ENCODE measurements around the gene CELF6. TPM values are rescaled to one million over a fixed set of nuclear protein-coding genes. Genes with fewer than 3 reads are reported as not detected.

Gene CELF6
- polyA plus RNA-seq, 1 of the 3 experiments (the other 2 are of a cell fraction) = 0.20 TPM

DNA sequence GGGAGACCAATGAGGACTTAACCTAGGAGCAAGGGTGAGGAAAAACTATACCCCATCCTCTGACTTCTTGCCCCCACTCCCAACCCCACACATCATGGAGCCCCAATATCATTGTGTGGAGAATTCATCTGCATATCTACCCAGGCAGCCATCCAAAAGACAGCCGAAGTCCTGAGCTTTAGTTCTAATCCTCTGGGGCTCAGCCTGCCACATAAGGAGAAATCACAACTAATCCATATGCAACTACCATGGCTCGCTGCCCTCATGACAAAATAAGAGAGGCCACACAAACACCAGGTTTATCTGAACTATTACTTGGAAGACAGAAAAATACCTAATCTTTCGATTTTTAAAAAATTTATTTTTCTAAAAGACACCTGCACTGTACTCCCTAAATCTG lies 38.2 kb upstream of the CELF6 start:
- Histone ChIP-seq H4K20me1 (ENCODE audit: insufficient read depth) (no peaks in the 10 kb centered on the region; the same call in 1 of the 2 replicates), H3K27ac (ENCODE audit: low read depth in 2 of 2, low read length in 1 of 2) (peak overlapping the region in 1 of 2 experiments; percentile 77; a peak in 2 of 4 replicates), H3K79me2 (ENCODE audit: insufficient read depth) (peaks cover 10% of the 10 kb centered on the region), H3K27me3 (ENCODE audit: insufficient read depth) (no peaks in the 10 kb centered on the region), H3K36me3 (replicated peaks in 1 of 2; ENCODE audit: control insufficient read depth in 1 of 2, insufficient read depth in 2 of 2, low read length in 1 of 2) (peaks cover 8 to 33% of the 10 kb centered on the region in 2 experiments), H3K4me2 (no peak overlapping the region), H2AFZ (ENCODE audit: low read depth) (no peak overlapping the region), H3K4me3 (ENCODE audit: low read depth in 2 of 2, low read length in 1 of 2) (no peak overlapping the region), H3K9me2 (no peaks in the 10 kb centered on the region), H3F3A (replicated peaks; ENCODE audit: insufficient read depth) (no peaks in the 10 kb centered on the region), H3K4me1 (ENCODE audit: control insufficient read depth in 1 of 2, insufficient read depth in 2 of 2, low read depth in 1 of 2, low read length in 1 of 2) (peaks cover 0 to 18% of the 10 kb centered on the region in 2 experiments; a peak in 2 of 4 replicates), H3K9ac (no peak overlapping the region), H3K9me3 (no peaks in the 10 kb centered on the region)
- ChIA-PET POLR2A (no interaction called here), CTCF (interaction anchor here (1.4 kb wide), 1 partner anchor 45 kb away, joined by 5 read pairs; no protein-coding TSS in a partner anchor)
- 99% methylated on average over 3 of the region's 3 CpGs for WGBS (ENCODE audit: low lambda C conversion rate)
- TF ChIP-seq POLR2AphosphoS5 (IDR thresholded peaks at IDR 0.05; ENCODE audit: low read depth, low read length) (no peak), TEAD4 (IDR thresholded peaks at IDR 0.05; ENCODE audit: borderline replicate concordance, insufficient read depth) (no peak), CHD2 (IDR thresholded peaks at IDR 0.05; ENCODE audit: low read length, partially characterized antibody) (no peak)
- no peak for DNase-seq

DNA sequence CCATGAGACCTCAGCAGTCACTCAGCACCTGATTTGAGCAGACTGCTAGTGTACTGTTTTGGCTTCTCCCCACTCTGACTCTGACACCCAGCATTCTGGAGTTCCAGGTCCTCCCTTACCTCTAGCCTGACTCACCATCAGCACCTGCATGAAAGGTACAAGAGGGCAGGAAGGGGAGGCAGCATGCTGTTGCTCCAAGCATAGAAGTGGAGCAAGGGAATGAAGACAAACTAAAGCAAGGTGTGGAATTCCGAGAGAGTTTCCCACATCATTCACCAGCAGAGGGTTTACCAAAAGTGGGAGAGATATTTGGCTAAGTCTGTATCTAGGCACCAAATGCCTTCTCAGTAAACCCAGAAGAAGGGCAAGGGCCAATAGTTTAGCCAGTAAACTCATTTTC lies 34.5 kb upstream of the CELF6 start:
- Histone ChIP-seq H3K27me3 (ENCODE audit: insufficient read depth) (no peaks in the 10 kb centered on the region), H3K36me3 (replicated peaks in 1 of 2; ENCODE audit: control insufficient read depth in 1 of 2, insufficient read depth in 2 of 2, low read length in 1 of 2) (peaks cover 15 to 57% of the 10 kb centered on the region in 2 experiments), H3K27ac (ENCODE audit: low read depth in 2 of 2, low read length in 1 of 2) (no peak overlapping the region), H3K9me3 (no peaks in the 10 kb centered on the region), H3K79me2 (ENCODE audit: insufficient read depth) (no peaks in the 10 kb centered on the region), H2AFZ (ENCODE audit: low read depth) (no peak overlapping the region), H3K9ac (no peak overlapping the region), H3K9me2 (no peaks in the 10 kb centered on the region), H3K4me2 (no peak overlapping the region), H3K4me3 (ENCODE audit: low read depth in 2 of 2, low read length in 1 of 2) (no peak overlapping the region), H4K20me1 (ENCODE audit: insufficient read depth) (no peaks in the 10 kb centered on the region; the same call in 1 of the 2 replicates), H3K4me1 (ENCODE audit: control insufficient read depth in 1 of 2, insufficient read depth in 2 of 2, low read depth in 1 of 2, low read length in 1 of 2) (peaks cover 0 to 18% of the 10 kb centered on the region in 2 experiments; a peak in 2 of 4 replicates), H3F3A (replicated peaks; ENCODE audit: insufficient read depth) (no peaks in the 10 kb centered on the region)
- DNase-seq = no peak
- CTCF ChIA-PET = no interaction called here
- TF ChIP-seq NFIC (IDR thresholded peaks at IDR 0.05; ENCODE audit: borderline replicate concordance) = no peak
- no peak for TF ChIP-seq CTCF (IDR thresholded peaks at IDR 0.05)
- no peak for TF ChIP-seq ELF1 (IDR thresholded peaks at IDR 0.05)
- TF ChIP-seq TCF12 (IDR thresholded peaks at IDR 0.05) = no peak
- TF ChIP-seq SMC3 (IDR thresholded peaks at IDR 0.05; ENCODE audit: low read depth, low read length) = no peak
- no peak for TF ChIP-seq POLR2AphosphoS5 (IDR thresholded peaks at IDR 0.05; ENCODE audit: low read depth, low read length)
- no peak for TF ChIP-seq EZH2phosphoT487 (IDR thresholded peaks at IDR 0.05; ENCODE audit: borderline replicate concordance, low read depth)
- TF ChIP-seq, protein P1, sequence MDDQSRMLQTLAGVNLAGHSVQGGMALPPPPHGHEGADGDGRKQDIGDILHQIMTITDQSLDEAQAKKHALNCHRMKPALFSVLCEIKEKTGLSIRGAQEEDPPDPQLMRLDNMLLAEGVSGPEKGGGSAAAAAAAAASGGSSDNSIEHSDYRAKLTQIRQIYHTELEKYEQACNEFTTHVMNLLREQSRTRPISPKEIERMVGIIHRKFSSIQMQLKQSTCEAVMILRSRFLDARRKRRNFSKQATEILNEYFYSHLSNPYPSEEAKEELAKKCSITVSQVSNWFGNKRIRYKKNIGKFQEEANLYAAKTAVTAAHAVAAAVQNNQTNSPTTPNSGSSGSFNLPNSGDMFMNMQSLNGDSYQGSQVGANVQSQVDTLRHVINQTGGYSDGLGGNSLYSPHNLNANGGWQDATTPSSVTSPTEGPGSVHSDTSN (IDR thresholded peaks at IDR 0.05) = no peak
- TF ChIP-seq, protein P2, sequence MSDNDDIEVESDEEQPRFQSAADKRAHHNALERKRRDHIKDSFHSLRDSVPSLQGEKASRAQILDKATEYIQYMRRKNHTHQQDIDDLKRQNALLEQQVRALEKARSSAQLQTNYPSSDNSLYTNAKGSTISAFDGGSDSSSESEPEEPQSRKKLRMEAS (IDR thresholded peaks at IDR 0.05; ENCODE audit: low read depth) = no peak
- no peak for TF ChIP-seq USF1 (IDR thresholded peaks at IDR 0.05; ENCODE audit: borderline replicate concordance, low read depth)
- TF ChIP-seq TAF1 (IDR thresholded peaks at IDR 0.05; ENCODE audit: borderline replicate concordance, low read depth, low read length) = no peak
- TF ChIP-seq SIN3A (IDR thresholded peaks at IDR 0.05; ENCODE audit: borderline replicate concordance, low read depth, low read length) = no peak
- no peak for TF ChIP-seq FOXJ3 (CRISPR knock-in tag; IDR thresholded peaks at IDR 0.05)
- TF ChIP-seq FOXM1 (IDR thresholded peaks at IDR 0.05; ENCODE audit: low read depth) = no peak
- TF ChIP-seq, protein P3, sequence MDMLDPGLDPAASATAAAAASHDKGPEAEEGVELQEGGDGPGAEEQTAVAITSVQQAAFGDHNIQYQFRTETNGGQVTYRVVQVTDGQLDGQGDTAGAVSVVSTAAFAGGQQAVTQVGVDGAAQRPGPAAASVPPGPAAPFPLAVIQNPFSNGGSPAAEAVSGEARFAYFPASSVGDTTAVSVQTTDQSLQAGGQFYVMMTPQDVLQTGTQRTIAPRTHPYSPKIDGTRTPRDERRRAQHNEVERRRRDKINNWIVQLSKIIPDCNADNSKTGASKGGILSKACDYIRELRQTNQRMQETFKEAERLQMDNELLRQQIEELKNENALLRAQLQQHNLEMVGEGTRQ (IDR thresholded peaks at IDR 0.05; ENCODE audit: borderline replicate concordance, low read depth, low read length) = no peak
- no peak for TF ChIP-seq EP300 (IDR thresholded peaks at IDR 0.05; ENCODE audit: borderline replicate concordance in 1 of 2, low read depth in 1 of 2, low read length in 1 of 2)
- no peak for TF ChIP-seq NRF1 (IDR thresholded peaks at IDR 0.05; ENCODE audit: low read depth, low read length)
- TF ChIP-seq MEF2A (IDR thresholded peaks at IDR 0.05; ENCODE audit: borderline replicate concordance, low read depth) = no peak
- POLR2A ChIA-PET = no interaction called here
- 87% methylated on average over 1 of the region's 1 CpG for WGBS (ENCODE audit: low lambda C conversion rate)
